Muscle of leg (tissue), 11 donors: ENCODE results near the gene HS1BP3. TPM values are rescaled to one million over a fixed set of nuclear protein-coding genes. Genes with fewer than 3 reads are reported as not detected.

Experiments
- DNase-seq: peaks from one replicate; pipeline ENCODE4 v3.0.0; 2013
- H3K27ac ChIP-seq: one replicate; pipeline ENCODE4 v1.5.1; 2013; ENCODE audit warnings: mild to moderate bottlenecking, low read length, control low read depth
- H3K27me3 ChIP-seq: one replicate; pipeline ENCODE4 v1.6.1; 2013; ENCODE audit warnings: low read length; ENCODE audit not compliant: control insufficient read depth, insufficient read depth
- H3K36me3 ChIP-seq: one replicate; pipeline ENCODE4 v1.6.1; 2013; ENCODE audit warnings: low read length; ENCODE audit not compliant: control insufficient read depth, insufficient read depth
- H3K4me1 ChIP-seq: one replicate; pipeline ENCODE4 v1.6.1; 2013; ENCODE audit warnings: low read length; ENCODE audit not compliant: control insufficient read depth, insufficient read depth
- H3K4me3 ChIP-seq: one replicate; pipeline ENCODE4 v1.5.1; 2013; ENCODE audit warnings: low read length, control low read depth
- H3K9me3 ChIP-seq: replicated peaks from 2 replicates; pipeline ENCODE4 v1.6.1; 2013; ENCODE audit warnings: low read depth, low read length; ENCODE audit not compliant: control insufficient read depth
- WGBS: methylation state at CpG from one replicate; pipeline ENCODE4 v1.1.5; 2013; ENCODE audit warnings: missing lambda C conversion rate; ENCODE audit not compliant: insufficient coverage; 5-methylcytosine and 5-hydroxymethylcytosine counted together
- polyA plus RNA-seq, 8 donors: library from polyadenylated mRNA; unstranded; fragments of 120-200 nt; gene quantifications; one replicate each; pipeline versions ENCODE4 v1.2.1 to v1.2.3, GENCODE V29; 2013; ENCODE audit warnings: inconsistent platforms in 1 of 8, low replicate concordance in 1 of 8; ENCODE audit not compliant: insufficient read length in 8 of 8, insufficient read depth in 1 of 8
- total RNA-seq: library from RNA; stranded (reverse); fragments of 120-200 nt; gene quantifications from one replicate; pipeline ENCODE4 v1.2.4, GENCODE V29; 2013

The HS1BP3 gene
- total and polyA plus RNA-seq, 9 donors = 7.1 to 11.5 (median 9.8) TPM

DNA sequence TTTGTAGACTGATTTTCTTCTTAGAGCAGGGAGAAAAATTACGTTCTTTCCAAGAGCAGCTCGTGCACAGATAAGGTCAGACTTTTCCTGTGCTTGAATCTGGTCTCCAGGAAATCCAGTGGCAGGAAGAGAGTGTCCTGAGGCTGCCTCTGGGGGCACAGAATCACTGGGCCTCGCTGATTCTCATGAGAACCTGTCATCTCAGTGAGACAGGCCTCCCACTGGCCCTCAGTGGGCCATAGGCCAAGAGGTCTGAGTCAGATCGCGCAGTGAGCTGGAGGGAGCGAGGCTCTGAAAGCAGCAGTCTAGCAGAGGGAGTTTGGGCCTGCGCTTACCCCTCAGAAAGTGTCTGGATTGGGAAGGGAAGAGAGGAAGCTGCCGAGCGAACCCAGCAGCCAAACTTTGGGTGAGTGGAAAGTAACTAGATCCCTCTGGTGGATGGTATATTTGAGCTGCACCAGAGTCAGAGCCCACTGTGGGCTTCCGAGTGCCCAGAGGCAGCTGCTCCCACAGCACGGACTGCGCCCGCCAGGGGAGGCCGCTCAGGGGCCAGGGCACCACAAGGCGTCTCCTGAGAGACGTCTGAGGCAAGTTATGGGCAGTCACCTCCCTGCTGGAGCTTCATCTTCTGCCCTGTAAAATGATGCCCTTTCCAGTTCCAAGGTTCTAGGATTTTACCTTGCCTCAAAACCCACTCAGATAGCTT lies 24.2 kb upstream of the HS1BP3 start:
- H3K27me3 ChIP-seq = peaks cover 47% of the 10 kb centered on the region
- H3K4me1 ChIP-seq = peaks cover 28% of the 10 kb centered on the region
- H3K4me3 ChIP-seq = no peak overlapping the region

DNA sequence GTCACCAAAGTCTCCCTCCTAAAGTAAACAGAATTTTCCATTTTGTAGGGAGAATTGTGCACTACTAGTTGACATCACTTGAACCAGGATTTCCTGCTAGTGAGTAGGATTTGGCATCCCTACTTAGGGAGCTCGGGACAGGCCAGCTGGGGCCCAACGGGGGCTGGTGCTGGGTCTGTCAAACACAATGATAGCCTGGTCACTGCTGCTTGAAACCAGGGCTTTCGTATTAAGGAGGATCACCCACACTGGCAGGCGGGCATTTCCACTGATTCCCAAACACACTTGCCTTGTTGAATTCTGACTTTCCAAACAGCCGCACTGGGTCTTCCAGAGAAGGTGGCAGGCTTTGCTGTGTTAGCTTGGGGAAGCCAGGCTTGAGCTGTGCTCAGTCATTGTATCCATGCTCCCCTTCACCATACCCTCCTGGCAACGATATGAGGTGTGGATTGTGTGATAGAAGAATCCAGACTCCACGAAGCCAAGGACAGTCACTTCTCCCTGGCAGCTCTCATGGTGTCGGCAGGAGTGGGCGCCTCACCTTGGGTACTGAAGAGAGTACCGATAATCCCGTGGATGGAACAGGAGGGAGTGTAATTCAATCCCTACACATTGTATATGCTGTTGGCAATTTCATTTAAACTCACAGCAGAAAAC lies 23.5 kb upstream of the HS1BP3 start:
- 75% methylated on average over 2 of the region's 11 CpGs for WGBS
- Histone ChIP-seq H3K27ac (no peak overlapping the region), H3K9me3 (no peaks in the 10 kb centered on the region), H3K4me3 (no peak overlapping the region), H3K27me3 (peaks cover 54% of the 10 kb centered on the region), H3K4me1 (peaks cover 33% of the 10 kb centered on the region), H3K36me3 (no peaks in the 10 kb centered on the region)
- no peak for DNase-seq

More for the DNA sequence above, 24.2 kb upstream of the HS1BP3 start:
- H3K36me3 ChIP-seq = no peaks in the 10 kb centered on the region
- H3K27ac ChIP-seq = peak overlapping the region; percentile 3
- no peaks in the 10 kb centered on the region for H3K9me3 ChIP-seq
- WGBS = 32% methylated on average over 16 of the region's 16 CpGs
- peak; percentile 57 for DNase-seq

DNA sequence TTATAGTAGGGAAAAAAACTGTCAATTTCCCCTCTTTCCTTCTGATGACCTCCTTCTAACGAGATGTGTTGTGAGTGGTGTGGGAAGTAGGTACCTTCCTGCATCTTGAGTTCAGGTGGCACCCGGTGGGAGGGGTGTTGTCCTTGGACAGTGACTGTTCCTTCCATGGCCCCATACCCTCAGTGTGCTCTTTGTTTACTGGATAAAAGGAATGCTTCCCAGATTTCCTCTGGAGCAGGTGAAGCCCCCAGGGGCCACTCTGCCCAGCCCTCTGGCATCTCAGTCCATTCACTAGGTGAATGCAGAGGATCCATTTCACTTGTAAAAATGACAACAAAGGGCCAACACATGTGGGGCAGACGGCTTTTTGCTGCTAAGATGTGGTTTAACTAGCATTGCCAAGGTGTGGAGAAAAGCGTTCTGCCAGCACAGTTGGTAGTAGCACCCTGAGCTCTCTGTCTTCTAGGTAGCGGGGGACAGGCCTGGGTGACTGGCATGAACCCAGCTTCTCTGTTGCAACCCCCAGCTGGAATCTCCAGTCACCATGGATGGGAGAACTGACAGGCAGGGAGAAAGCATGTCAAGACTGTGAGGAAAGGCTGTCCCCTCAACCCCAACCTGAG lies 22.9 kb upstream of the HS1BP3 start:
- Histone ChIP-seq H3K27me3 (peaks cover 60% of the 10 kb centered on the region), H3K9me3 (no peaks in the 10 kb centered on the region), H3K36me3 (no peaks in the 10 kb centered on the region), H3K27ac (no peak overlapping the region), H3K4me1 (peaks cover 37% of the 10 kb centered on the region), H3K4me3 (no peak overlapping the region)
- WGBS = 100% methylated on average over 3 of the region's 5 CpGs
- DNase-seq = no peak

DNA sequence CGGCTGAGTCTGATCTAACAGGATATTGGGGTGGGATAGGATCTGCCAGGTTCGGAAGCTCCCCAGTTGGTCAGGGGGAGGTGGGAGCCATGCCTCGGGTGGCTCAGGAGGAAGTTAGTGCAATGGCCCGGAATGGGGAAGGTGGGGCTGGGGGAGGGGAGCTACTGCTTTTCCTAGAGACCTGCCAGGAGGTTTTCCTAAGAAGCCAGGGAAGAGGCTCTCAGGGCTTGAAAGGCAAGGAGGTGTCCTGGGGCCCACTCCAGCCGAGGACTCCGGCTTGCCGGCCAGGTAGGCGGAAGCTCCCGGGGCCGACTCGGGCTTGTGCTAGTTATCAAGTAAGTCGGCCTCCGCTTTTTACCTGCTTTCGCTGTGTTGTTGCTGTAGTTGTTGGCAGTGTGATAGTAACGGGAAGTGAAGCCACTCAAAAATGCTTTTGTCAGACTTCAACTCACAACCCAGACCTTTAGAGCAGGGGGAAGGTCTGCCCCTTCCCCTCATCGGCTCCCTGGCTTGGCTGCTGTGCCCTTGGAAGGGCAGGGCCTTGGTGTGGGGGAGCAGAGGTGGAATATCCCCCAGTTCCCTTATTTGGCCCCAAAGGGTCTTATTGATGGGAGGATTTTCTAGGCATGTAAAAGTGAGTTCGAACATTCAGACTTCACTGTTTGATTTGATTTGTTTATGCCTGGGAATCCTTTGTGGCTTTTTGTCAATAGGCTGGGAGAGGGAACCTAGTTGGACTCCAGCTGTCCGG lies 21.5 kb upstream of the HS1BP3 start:
- Histone ChIP-seq H3K27me3 (peaks cover 74% of the 10 kb centered on the region), H3K27ac (no peak overlapping the region), H3K9me3 (no peaks in the 10 kb centered on the region), H3K36me3 (no peaks in the 10 kb centered on the region), H3K4me3 (no peak overlapping the region), H3K4me1 (peaks cover 42% of the 10 kb centered on the region)
- no peak for DNase-seq
- WGBS = 21% methylated on average over 7 of the region's 18 CpGs

DNA sequence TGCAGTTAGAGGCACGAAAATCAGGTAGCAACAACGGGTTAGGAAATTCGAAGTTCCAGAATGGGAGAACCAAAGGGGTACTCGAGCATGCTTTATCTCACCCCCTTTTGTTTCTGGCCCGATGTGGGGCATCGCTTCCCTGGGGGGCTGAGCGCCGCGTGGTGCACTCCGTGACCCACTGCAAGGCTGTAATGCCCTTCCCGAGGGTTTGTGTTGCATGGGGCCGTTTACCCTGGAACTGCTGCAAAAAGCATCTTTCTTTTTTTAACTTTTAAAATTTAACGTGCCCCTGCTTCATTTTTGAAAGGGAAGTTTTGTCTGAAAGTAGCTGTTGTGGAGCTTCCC lies 20.8 kb upstream of the HS1BP3 start:
- H3K27me3 ChIP-seq = peaks cover 77% of the 10 kb centered on the region
- WGBS = 33% methylated on average over 5 of the region's 13 CpGs
- no peak for DNase-seq
- no peak overlapping the region for H3K4me3 ChIP-seq
- H3K27ac ChIP-seq = no peak overlapping the region
- peaks cover 44% of the 10 kb centered on the region for H3K4me1 ChIP-seq
- no peaks in the 10 kb centered on the region for H3K36me3 ChIP-seq
- H3K9me3 ChIP-seq = no peaks in the 10 kb centered on the region

DNA sequence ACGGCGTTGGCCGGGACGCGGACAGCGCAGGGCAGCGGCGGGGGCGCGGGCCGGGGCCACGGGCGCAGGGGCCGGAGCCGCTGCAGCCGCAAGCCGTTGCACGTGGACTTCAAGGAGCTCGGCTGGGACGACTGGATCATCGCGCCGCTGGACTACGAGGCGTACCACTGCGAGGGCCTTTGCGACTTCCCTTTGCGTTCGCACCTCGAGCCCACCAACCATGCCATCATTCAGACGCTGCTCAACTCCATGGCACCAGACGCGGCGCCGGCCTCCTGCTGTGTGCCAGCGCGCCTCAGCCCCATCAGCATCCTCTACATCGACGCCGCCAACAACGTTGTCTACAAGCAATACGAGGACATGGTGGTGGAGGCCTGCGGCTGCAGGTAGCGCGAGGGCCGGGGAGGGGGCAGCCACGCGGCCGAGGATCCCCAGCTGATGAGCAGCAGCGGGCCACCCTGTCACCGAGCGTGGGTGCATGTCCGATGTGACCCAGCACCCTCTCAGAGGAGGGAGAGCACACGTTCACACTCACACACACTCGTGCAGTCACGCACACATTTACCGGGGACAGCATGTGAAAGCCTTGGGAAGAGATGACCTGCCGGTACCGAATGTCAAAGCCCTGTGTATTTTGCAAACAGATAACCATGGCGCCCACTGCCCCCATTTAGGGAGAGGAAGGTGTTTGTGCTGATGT lies 20.3 kb upstream of the HS1BP3 start:
- no peak for DNase-seq
- Histone ChIP-seq H3K4me1 (peaks cover 48% of the 10 kb centered on the region), H3K9me3 (no peaks in the 10 kb centered on the region), H3K27me3 (peaks cover 83% of the 10 kb centered on the region), H3K4me3 (no peak overlapping the region), H3K36me3 (no peaks in the 10 kb centered on the region), H3K27ac (no peak overlapping the region)
- WGBS = 17% methylated on average over 52 of the region's 60 CpGs

DNA sequence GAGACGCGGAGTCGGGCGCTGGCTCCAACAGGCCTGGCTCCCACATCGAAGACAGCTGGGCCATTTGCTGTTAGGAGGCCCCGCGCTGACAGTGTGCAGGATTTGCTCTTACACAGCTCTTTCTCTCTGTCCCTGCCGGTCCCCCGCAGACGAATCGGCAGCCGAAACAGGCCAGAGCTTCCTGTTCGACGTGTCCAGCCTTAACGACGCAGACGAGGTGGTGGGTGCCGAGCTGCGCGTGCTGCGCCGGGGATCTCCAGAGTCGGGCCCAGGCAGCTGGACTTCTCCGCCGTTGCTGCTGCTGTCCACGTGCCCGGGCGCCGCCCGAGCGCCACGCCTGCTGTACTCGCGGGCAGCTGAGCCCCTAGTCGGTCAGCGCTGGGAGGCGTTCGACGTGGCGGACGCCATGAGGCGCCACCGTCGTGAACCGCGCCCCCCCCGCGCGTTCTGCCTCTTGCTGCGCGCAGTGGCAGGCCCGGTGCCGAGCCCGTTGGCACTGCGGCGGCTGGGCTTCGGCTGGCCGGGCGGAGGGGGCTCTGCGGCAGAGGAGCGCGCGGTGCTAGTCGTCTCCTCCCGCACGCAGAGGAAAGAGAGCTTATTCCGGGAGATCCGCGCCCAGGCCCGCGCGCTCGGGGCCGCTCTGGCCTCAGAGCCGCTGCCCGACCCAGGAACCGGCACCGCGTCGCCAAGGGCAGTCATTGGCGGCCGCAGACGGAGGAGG lies 19.6 kb upstream of the HS1BP3 start:
- Histone ChIP-seq H3K4me1 (peaks cover 48% of the 10 kb centered on the region), H3K27me3 (peaks cover 90% of the 10 kb centered on the region), H3K4me3 (no peak overlapping the region), H3K9me3 (no peaks in the 10 kb centered on the region), H3K27ac (no peak overlapping the region), H3K36me3 (no peaks in the 10 kb centered on the region)
- WGBS = 12% methylated on average over 83 of the region's 83 CpGs
- DNase-seq = no peak

DNA sequence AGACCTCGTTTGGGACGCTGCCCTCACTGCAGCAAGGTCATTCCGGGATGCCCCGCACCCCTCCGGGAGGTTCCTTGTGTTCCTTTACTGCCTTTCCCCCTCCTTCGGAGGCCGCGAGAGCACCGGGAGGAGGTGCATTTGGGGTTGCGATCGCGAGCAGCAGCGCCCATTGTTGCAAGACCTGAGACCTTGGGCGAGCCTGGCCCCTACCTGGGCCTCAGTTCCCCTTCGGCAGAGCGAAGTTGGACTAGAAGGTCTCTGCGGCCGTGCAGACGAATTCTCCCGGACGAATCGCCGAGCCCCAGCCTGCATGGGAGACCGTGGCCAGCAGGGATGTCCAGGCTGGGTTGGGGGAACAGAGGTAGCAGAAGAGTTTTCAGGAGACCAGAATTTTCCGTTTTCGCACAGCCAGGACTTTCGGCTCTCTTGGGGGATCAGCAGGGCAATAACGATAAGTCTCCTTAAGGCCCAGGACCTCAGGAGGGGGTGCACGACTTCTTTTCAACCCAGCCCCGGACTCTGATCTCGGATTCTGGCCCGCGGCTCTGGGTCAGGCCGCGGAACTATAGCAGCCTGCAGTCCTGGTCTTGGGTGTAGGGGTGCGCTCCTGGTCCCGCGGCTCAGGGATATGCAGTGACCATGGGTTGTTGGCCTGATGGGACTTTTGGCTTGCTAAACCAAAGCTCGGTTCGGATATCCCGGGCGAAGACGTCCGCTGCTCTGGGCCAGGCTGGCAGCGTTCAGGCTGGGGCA lies 18.8 kb upstream of the HS1BP3 start:
- no peaks in the 10 kb centered on the region for H3K36me3 ChIP-seq
- no peak overlapping the region for H3K4me3 ChIP-seq
- no peak for DNase-seq
- peaks cover 46% of the 10 kb centered on the region for H3K4me1 ChIP-seq
- no peak overlapping the region for H3K27ac ChIP-seq
- WGBS = 36% methylated on average over 42 of the region's 45 CpGs
- H3K27me3 ChIP-seq = peaks cover 91% of the 10 kb centered on the region
- H3K9me3 ChIP-seq = no peaks in the 10 kb centered on the region
